HepG2 (cell line): ENCODE data around the gene BAHCC1. TPM values are rescaled to one million over a fixed set of nuclear protein-coding genes. Genes with fewer than 3 reads are reported as not detected.
A peak's percentile ranks its signal among the peaks of the same experiment; 100 is the strongest.

Experiments
- ATAD3A ChIP-seq: sonication (generic); formaldehyde crosslinking; IDR thresholded peaks from 2 replicates; pipeline ENCODE4 v1.4.0; 2020; ENCODE audit warnings: missing genetic modification reagents
- DMTF1 ChIP-seq: sonication (generic); formaldehyde crosslinking; IDR thresholded peaks from 2 replicates; pipeline ENCODE4 v1.4.0; 2020; ENCODE audit warnings: mild to moderate bottlenecking, missing genetic modification reagents
- FOXA1 ChIP-seq, 2 experiments: fragments of 450-650 bp in 1 of 2; sonication (generic) in 1 of 2; formaldehyde crosslinking in 1 of 2; IDR thresholded peaks; 2 replicates each; pipeline versions ENCODE4 v1.4.0 to v1.6.1; 2016 to 2020; ENCODE audit warnings: missing genetic modification reagents in 1 of 2
- GABPA ChIP-seq, 2 experiments: IDR thresholded peaks; 2 replicates each; pipeline ENCODE4 v1.6.1; 2011 to 2016; ENCODE audit warnings: low read depth in 2 of 2, low read length in 1 of 2, missing biosample characterization in 1 of 2, missing genetic modification characterization in 1 of 2
- HOMEZ ChIP-seq: IDR thresholded peaks from 2 replicates; pipeline ENCODE4 v1.6.1; 2016; ENCODE audit warnings: low read depth
- IRF2 ChIP-seq: IDR thresholded peaks from 2 replicates; pipeline ENCODE4 v1.6.1; 2018; ENCODE audit warnings: missing genetic modification reagents, missing compliant biosample characterization
- JDP2 ChIP-seq: sonication (generic); formaldehyde crosslinking; IDR thresholded peaks from 2 replicates; pipeline ENCODE4 v1.8.1; 2022; ENCODE audit warnings: missing genetic modification reagents, borderline replicate concordance
- KDM6A ChIP-seq: IDR thresholded peaks from 2 replicates; pipeline ENCODE4 v1.6.1; 2016; ENCODE audit warnings: low read depth
- MED13 ChIP-seq: sonication (generic); formaldehyde crosslinking; IDR thresholded peaks from 2 replicates; pipeline ENCODE4 v1.5.0; 2020; ENCODE audit warnings: missing genetic modification reagents
- MIXL1 ChIP-seq: IDR thresholded peaks from 2 replicates; pipeline ENCODE4 v1.6.1; 2016
- SP4 ChIP-seq: sonication (generic); formaldehyde crosslinking; IDR thresholded peaks from 2 replicates; pipeline ENCODE4 v1.8.1; 2023; ENCODE audit warnings: mild to moderate bottlenecking, missing genetic modification reagents
- TBL1XR1 ChIP-seq: fragments of 150-350 bp; IDR thresholded peaks from 2 replicates; pipeline ENCODE4 v1.6.1; 2014; ENCODE audit warnings: borderline replicate concordance, low read length; ENCODE audit not compliant: partially characterized antibody
- TFDP2 ChIP-seq: sonication (generic); formaldehyde crosslinking; IDR thresholded peaks from 2 replicates; pipeline ENCODE4 v1.4.0; 2020; ENCODE audit warnings: missing genetic modification reagents
- ZBTB1 ChIP-seq: sonication (generic); formaldehyde crosslinking; IDR thresholded peaks from 2 replicates; pipeline ENCODE4 v1.4.0; 2020; ENCODE audit warnings: missing genetic modification reagents, borderline replicate concordance
- ZFP37 ChIP-seq: sonication (generic); formaldehyde crosslinking; IDR thresholded peaks from 2 replicates; pipeline ENCODE4 v1.4.0; 2020; ENCODE audit warnings: missing genetic modification reagents, borderline replicate concordance
- ZFP82 ChIP-seq: sonication (generic); formaldehyde crosslinking; IDR thresholded peaks from 2 replicates; pipeline ENCODE4 v1.5.1; 2020; ENCODE audit warnings: mild to moderate bottlenecking, missing genetic modification reagents, borderline replicate concordance
- ZKSCAN5 ChIP-seq: sonication (generic); formaldehyde crosslinking; IDR thresholded peaks from 2 replicates; pipeline ENCODE4 v1.5.1; 2020; ENCODE audit warnings: mild to moderate bottlenecking, missing genetic modification reagents
- ZMYM3 ChIP-seq: sonication (generic); formaldehyde crosslinking; IDR thresholded peaks from 2 replicates; pipeline ENCODE4 v1.5.1; 2020; ENCODE audit warnings: mild to moderate bottlenecking, missing genetic modification reagents
- ZNF34 ChIP-seq: sonication (generic); formaldehyde crosslinking; IDR thresholded peaks from 2 replicates; pipeline ENCODE4 v1.4.0; 2020; ENCODE audit warnings: mild to moderate bottlenecking, missing genetic modification reagents, borderline replicate concordance
- ZNF382 ChIP-seq: sonication (generic); formaldehyde crosslinking; IDR thresholded peaks from 2 replicates; pipeline ENCODE4 v1.5.0; 2020; ENCODE audit warnings: missing genetic modification reagents, mild to moderate bottlenecking, borderline replicate concordance
- ZNF563 ChIP-seq: sonication (generic); formaldehyde crosslinking; IDR thresholded peaks from 2 replicates; pipeline ENCODE4 v1.8.0; 2022; ENCODE audit warnings: mild to moderate bottlenecking, moderate library complexity, missing genetic modification reagents
- ZNF784 ChIP-seq: sonication (generic); formaldehyde crosslinking; IDR thresholded peaks from 2 replicates; pipeline ENCODE4 v1.5.1; 2020; ENCODE audit warnings: missing genetic modification reagents, mild to moderate bottlenecking, borderline replicate concordance
- ZNF788 ChIP-seq: sonication (generic); formaldehyde crosslinking; IDR thresholded peaks from 2 replicates; pipeline ENCODE4 v1.5.0; 2020; ENCODE audit warnings: mild to moderate bottlenecking, missing genetic modification reagents, borderline replicate concordance
- ZSCAN25 ChIP-seq: sonication (generic); formaldehyde crosslinking; IDR thresholded peaks from 2 replicates; pipeline ENCODE4 v1.8.0; 2022; ENCODE audit warnings: mild to moderate bottlenecking, missing genetic modification reagents
- polyA plus RNA-seq, 8 experiments: library from polyadenylated mRNA; depleted of rRNA in 3 of 8; stranded (reverse) in 7 of 8; unstranded in 1 of 8; fragments of >200 nt; fragmentation: Illumina TruSeq in 4 of 8; extraction: Trizol in 4 of 8; gene quantifications; 2 replicates each; pipeline versions ENCODE4 v1.2.1 to v1.2.3, GENCODE V29; 2011 to 2016; ENCODE audit warnings: low read depth in 4 of 8, missing spikeins in 1 of 8, mixed read lengths in 1 of 8; ENCODE audit not compliant: insufficient read depth in 1 of 8
- total RNA-seq, 5 experiments: library from RNA; depleted of rRNA; stranded (reverse); fragments of >200 nt; fragmentation: Illumina TruSeq; extraction: Trizol; gene quantifications; 2 replicates each; pipeline ENCODE4 v1.2.3, GENCODE V29; 2016; ENCODE audit warnings: low read depth in 1 of 5

BAHCC1 gene
- total and polyA plus RNA-seq, 2 of the 13 experiments (the other 11 are each of a cell fraction or from before 2014, with no cell fraction given) = 1.4 to 1.7 TPM

GRCh38 chr17:81487487-81488275 lies 92.4 kb downstream of the BAHCC1 start (continued):
- TF ChIP-seq ATAD3A (CRISPR knock-in tag) = no peak
- TF ChIP-seq ZFP37 (CRISPR knock-in tag) = peak; percentile 71; the same call in 1 of the 2 replicates
- no peak for TF ChIP-seq FOXA1 (IDR thresholded peaks at IDR 0.05)
- no peak; the same call in 1 of the 2 replicates for TF ChIP-seq FOXA1 (CRISPR knock-in tag; IDR thresholded peaks at IDR 0.05)
- TF ChIP-seq ZKSCAN5 (CRISPR knock-in tag) = no peak
- no peak; the same call in 1 of the 2 replicates for TF ChIP-seq MED13
- TF ChIP-seq ZNF34 (CRISPR knock-in tag) = no peak
- no peak for TF ChIP-seq ZSCAN25
- TF ChIP-seq KDM6A (CRISPR knock-in tag) = no peak
- TF ChIP-seq TFDP2 (CRISPR knock-in tag) = peak; percentile 83
- TF ChIP-seq DMTF1 (CRISPR knock-in tag) = no peak
- TF ChIP-seq TBL1XR1 = no peak
- TF ChIP-seq ZMYM3 = peak; percentile 61; the same call in 1 of the 2 replicates
- TF ChIP-seq JDP2 = no peak
- peak; percentile 79 for TF ChIP-seq ZNF563 (CRISPR knock-in tag)
- TF ChIP-seq ZNF788 (CRISPR knock-in tag) = 0 out of 2 replicates have a peak, but pooled peaks have one; percentile 20
- peak; percentile 96; the same call in 1 of the 2 replicates for TF ChIP-seq ZFP82 (CRISPR knock-in tag)
- no peak for TF ChIP-seq ZBTB1 (CRISPR knock-in tag)
- no peak for TF ChIP-seq ZNF784 (CRISPR knock-in tag)
- TF ChIP-seq HOMEZ (CRISPR knock-in tag) = no peak
- no peak for TF ChIP-seq GABPA (IDR thresholded peaks at IDR 0.05; ENCODE audit: low read depth, low read length)
- no peak for TF ChIP-seq GABPA (CRISPR knock-in tag; IDR thresholded peaks at IDR 0.05; ENCODE audit: low read depth)
- TF ChIP-seq MIXL1 (CRISPR knock-in tag) = no peak
- TF ChIP-seq SP4 (CRISPR knock-in tag) = peak; percentile 72
- 0 out of 2 replicates have a peak, but pooled peaks have one; percentile 23 for TF ChIP-seq IRF2 (CRISPR knock-in tag)
- TF ChIP-seq ZNF382 = no peak
